GM21423 (cell line): ENCODE results near the gene MTHFD2L.
"Not testable (repeated sequence)": the region's sequence is repeated elsewhere in the genome, so short reads cannot be mapped to it uniquely, and the experiment has no call there.

Experiments
- ATAC-seq: cut with Tn5 transposase; IDR thresholded peaks from one replicate; pipeline ENCODE4 v1.9.1; 2021; ENCODE audit warnings: mild to moderate bottlenecking, moderate library complexity; ENCODE audit not compliant: unreplicated experiment

Gene MTHFD2L

DNA sequence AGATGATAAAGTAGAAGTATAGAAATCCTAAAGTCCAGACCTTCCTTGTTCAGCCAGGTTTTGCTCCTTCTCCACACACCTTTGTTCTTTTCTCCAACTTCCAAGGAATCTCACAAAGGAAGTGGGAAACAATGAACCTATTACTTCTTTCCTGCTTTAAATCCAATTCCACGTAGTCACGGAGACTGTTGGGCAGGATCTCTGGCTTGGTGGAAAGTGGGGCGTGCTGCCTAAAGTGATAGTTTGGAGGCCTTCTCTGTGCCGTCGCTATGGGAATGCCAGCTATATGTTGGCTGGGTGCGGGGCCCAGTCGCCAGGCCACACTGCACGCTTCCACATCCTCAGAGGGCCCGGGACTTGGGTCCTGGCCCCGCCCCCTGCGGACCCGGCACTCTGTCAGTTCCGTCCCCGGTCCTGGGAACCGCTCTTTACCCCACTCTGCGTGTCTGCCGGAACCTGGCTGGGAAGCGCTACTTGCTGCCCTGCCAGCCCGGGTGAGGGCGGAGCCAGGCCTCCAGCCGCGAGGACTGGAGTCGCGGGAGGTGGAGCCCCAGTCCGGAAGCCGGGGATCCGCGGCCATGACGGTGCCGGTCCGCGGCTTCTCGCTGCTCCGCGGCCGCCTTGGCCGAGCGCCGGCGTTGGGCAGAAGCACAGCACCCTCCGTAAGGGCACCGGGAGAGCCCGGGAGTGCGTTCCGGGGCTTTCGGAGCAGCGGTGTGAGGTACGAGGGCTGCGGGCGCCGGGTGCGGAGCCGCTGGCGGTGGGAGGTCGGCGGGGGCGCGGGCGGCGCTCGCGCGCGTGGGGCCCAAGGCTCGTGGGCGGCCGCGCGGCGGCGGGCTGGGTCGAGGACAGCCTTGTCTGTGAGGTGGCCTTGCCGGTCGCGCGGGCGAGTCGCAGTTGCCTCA is at the start of gene MTHFD2L:
MTHFD2L (plus strand) TSS at position 558 of the 905 bp plus-strand sequence; CDS start at position 579, 21 bp downstream.
- ATAC-seq, result peak; percentile 99

DNA sequence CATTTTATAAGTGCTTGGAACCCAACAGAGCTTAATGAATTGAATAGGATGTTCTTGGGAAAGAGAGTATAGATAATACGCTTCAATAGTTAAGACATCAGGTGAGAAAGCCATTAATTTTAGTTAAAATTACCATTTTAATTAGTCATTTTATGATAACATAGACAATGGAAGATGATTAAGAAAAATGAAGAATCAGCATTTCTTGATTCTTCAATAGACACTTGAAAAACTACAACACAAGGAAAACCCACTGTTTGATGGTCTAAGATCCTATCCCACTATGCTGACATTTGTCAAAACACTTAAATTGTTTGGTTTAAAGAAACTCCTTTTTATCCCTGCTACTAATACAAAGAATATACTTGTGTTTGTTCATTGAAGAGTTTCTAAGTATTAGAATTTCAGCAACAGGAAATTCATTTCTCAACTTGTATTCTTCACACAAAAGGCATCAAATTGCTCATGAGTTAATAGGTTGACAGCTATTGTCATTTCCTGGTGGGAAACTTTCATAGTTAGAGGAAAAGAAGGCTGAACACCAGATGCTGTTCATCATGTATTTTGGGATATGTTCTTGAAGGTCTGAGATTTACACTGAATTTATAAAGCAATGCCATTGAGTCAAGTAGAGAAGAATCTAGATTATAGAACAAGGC is 49.3 kb upstream of the MTHFD2L start:
- ATAC-seq, result no peak

DNA sequence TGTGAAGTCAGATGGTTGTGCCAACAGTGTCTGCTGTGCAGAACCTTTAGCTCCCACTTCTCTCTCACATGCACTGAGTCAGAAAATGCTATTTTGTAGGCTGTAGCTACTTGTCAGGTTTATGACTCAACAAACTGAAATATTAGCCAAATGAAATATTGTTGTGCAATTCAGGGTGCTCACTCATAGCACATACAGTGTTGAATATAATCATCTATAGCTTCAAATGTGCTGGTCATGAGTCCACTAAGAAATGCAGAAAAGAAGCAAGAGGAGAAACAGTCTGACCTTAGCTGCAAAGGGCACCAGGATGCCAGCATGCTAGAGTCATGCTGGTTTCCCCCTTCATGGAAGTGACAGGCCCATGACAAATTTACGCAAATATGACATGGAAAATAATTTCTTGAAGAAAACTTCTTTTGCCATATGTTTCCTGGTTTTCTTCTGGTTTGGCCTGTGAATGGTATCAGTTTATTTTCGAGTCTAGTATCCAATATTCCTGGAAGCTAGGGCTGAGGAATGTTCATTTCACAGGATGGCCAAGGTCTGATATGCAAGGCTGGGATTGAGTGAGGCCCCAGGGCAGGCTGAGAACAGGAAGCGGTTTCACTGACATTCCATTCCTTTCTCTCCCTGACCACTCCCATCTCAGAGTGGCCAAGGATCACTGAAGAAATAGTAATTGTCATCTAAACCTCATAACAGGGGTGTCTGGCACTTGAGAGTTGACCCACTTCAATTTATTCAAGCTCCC is 48.6 kb upstream of the MTHFD2L start:
- ATAC-seq, result no peak

DNA sequence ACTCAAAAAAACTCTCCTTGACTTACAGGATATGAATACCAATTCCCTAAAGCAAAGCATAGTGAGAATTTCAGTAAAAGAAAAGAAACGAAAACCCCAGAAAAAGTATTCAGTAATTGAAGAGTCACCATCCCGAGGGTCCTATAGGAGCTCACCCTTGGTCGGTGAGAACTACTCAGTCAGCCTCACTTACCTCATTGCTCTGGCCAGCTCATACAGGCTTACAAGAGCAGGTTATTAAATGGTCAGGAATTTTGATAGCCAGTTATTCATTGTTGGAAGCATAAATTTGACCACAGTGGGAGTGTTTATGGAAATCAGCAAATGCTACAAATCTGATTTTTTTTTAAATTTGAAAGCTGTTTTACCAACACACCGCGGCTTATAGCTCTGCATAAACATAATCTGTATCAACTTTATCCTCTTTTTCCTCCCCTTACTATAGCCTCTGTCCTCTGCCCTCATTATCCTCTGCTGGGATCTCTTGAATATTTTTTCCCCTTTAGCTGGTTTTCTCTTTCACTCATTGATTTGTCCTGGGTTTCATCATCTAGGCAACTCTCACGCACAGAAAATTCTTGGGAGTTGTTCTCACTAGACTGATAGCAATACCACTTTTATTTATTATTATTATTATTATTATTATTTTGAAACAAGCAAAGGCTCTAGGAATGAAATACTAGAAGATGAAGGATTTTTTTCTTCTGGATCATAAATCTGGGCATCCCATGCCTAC is 47.9 kb upstream of the MTHFD2L start:
- ATAC-seq, result no peak

DNA sequence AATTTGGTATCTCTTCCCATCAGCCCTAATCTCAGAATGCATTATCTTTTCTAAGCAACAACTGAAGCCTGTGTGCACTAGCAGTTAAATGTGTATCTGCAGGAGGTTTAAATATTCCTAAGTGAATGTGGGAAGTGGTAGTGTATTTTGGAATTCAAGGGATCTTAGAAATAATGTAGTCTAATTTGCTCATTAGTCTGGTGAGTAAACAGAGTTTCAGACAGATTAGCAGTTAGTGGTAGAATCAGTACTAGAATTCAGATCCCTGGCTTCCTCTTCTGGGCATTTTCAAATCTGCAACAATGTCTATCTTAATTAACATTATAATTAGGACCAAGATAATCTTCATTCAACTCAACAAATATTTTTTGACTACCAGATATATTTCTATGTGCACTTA is 47.2 kb upstream of the MTHFD2L start:
- no peak for ATAC-seq

DNA sequence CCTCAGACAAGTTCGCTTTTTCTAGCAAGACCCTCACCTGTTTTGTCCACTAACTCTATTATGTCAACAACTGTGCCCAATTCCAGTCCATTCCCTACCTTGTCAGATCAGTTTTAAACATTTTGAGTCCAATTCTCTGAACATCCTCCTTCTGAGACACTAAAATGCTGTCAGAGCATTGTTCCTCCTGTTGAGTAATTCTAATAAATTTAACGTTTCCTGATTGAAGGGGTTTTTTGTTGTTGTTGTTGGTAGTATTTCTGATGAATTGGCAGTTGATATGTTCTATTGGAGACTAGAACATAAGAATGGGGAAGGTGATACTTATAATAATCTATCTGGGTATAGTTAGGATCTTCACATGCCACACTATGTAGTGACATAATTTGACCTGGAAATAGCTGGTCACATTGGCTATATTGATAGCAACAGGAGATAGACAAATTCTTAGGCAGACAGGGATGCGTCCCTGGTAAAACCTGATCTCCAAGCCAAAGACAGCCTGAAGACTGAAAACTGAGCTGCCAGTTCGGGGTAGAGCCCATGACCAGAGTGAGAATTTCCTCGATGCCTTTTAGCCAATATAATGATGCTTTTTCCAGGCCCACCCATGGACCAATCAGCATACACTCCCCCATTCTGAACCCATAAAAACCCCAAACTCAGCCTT is 46.5 kb upstream of the MTHFD2L start:
- ATAC-seq, result no peak

DNA sequence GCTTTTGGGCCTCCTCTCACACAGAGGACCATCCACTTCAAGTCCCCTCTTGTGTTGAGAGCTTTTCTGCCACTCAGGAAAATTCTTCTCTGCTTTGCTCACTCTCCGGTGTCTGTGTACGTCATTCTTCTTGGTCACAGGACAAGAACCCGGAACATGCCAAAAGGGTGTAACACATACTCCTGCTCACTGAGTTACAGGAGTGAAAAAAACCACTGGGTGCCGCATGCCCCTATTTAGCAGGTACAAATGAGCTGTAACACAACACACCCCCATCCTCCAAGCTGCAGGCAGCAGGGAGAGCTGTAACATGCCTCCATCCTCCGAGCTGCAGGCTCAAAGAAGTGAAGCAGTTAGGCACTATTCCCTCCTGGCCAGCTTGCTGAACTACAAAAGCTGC is 45.9 kb upstream of the MTHFD2L start:
- no peak for ATAC-seq

DNA sequence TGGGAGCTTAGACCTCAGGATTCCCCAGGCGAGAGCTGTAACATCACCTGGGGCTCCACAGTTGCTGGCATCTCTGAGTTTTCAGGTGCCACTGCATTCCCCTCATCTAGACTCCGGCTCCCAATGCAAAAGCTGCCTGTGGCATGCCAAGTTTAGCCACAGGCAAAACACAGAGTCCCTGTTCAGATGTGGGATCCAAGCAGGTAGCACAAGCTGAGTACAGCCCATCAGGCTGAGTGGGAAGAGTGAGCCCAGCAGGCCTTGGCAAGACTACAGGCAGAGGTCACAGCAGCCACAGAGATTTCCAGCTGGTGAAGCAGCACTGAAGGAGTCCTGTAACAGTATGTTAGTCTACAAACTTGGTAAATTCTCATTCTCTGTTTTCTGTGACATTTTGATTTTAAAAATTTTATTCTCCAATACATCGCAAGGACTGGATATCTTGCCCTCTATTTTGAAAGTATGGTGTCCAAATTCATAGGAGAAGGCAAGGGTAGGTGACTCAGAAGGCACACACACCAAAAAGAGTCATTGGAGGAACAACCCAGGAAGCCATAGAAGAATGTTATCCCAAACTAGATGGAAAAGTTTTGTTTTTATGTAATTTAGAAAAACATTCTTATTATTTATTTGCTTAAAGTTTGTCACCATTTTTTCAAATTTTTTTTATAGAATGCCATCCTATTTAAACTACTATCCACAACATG is 45.4 kb upstream of the MTHFD2L start:
- ATAC-seq, result no peak

DNA sequence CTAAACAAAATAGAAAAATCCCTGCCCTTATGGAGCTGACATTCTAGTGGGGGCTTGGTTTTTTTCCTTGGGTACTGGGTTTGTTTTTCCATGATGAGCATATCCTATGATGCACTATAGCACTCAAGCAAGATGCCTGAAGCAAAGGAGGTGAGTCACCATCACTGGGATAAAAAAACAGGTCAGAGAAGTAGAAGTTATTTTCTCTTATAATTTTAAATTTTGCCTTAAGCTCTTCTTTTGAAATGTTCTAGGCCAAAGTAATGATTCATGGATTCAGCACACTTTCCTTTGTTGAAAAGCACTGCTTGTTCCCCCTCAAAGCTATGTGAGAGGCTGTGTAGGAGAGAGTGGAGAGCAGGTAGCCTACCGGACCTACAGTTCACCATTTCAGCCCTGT is 43.7 kb upstream of the MTHFD2L start:
- no peak for ATAC-seq

DNA sequence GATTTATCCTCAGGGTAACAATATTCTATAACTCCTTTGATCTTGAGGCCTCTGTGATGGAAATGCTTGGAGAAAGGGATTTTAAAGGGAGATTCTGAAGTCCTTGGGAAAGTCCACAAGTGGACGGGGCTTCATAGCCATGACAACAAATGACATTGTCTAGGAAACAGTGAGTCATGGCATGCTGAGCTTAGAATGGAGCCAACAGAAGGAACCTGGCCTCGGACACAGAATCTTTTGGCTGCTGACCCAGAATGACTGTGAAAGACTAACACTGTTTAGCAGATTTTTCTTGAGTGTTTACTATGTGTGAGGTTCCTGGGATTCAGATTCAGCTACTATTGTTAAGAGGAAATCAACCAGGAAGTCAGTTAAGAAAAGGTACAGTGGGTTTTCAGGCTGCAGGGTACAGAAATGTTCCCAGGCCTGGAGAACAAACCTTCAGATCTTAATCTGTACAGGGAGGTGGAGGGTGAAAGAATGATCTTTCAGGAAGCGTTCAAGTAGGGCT is 40.8 kb upstream of the MTHFD2L start:
- ATAC-seq, result no peak

DNA sequence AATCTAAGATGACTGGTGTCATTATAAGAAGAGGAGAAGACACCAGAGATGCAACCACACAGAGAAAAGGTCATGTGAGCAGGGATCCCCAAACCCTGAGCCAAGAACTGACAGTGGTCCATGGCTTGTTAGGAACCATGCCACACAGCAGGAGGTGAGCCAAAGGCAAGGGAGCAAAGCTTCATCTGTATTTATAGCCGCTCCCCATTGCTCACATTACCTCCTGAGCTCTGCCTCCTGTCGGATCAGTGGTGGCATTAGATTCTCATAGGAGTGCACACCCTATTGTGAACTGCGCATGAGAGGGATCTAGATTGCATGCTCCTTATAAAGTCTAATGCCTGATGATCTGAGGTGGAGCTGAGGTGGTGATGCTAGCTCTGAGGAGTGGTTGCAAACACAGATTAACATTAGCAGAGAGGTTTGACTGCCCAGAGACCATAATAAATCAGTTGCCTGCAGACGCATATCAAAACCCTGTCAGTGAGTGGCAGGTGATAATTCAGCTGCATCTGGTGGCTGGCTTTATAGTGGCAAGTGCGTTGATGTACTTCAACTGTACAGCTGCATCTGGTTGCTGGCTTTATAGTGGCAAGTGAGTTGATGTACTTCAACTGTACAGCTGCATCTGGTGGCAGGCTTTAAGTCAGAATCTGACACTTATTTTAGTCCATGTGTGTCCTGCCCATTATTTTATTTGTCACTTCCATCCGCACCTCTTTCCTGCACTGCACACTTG is 39.1 kb upstream of the MTHFD2L start:
- ATAC-seq, result no peak

DNA sequence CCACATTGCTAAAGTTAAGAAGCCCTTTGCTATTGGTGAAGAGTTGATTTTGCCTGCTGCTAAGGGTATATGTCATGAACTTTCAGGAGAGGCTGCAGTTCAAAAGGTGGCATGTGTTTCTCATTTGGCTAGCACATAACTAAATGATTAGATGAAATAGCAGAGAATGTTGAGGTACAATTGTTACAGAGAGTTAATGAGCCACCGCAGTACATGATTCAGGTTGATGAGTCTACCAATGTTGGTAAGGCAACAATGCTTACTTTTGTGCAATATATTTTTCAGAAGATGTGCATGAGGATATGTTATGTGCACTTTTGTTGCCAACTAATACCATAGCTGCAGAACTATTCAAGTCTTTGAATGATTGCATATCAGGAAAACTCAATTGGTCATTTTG is 37.8 kb upstream of the MTHFD2L start:
- no peak for ATAC-seq

DNA sequence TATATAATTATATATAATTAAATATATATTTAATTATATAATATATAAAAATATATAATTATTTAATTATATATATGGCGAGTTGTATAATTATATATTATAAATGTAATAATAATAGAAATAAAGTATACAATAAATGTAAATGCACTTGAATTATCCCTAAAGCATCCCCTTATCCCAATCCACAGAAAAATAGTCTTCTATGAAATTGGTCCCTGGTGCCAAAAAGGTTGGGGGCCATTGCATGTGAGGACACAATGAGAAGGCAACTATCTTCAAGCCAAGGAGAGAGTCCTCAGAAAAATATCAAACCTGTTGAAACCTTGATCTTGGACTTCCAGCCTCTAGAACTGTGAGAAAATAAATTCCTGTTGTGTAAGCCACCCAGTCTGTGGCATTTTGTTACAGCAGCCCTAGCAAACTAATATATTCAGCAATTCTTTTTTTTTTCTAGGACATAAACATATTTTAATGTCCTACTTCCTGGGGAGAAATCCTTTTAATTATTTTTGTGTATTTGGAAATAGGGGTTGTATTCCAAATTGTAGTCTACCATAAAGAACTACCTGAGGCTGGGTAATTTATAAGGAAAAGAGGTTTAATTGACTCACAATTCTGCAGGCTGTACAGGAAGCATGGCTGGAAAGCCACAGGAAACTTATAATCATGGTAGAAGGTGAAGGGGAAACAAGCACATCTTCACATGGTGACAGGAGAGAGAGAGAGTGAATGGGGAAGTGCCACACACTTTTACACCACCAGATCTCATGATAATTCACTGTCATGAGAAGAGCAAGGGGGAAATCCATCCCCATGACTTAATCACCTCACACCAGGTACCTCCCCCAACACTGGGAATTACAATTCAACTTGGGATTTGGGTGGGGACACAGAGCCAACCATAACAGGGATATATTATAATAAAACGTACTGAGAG is 36.0 kb upstream of the MTHFD2L start:
- ATAC-seq, result no peak

DNA sequence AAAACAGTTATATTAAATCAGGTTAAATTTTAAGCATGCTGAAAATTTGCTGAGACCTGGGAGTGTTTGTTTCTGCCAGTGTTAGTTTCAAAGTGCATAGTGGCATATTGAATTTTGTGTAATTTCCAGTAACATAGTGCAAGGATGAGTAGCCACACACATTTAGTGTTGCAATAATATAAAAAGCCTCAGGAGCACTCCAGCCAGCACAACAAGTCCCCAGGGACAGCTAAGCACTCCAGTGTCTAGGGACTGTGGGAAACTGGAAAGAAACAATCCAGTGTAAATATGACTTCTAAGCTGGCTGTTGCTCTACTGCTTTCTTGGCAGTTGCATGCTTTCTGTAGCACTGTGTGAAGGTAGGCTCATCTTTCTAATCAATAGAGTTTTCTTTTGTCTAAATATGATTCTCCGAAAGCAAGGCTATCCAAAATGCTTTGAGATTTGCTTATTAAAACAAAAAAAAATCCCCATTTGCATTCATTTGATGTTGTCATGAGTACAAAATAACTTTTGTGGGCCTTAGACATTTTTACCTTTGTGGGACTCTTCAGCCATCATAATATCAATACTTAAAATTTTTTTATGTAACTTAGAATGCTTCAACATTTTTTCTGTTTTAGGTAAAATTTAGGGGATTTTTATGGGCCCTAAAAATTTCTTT is 34.7 kb upstream of the MTHFD2L start:
- ATAC-seq, result no peak

DNA sequence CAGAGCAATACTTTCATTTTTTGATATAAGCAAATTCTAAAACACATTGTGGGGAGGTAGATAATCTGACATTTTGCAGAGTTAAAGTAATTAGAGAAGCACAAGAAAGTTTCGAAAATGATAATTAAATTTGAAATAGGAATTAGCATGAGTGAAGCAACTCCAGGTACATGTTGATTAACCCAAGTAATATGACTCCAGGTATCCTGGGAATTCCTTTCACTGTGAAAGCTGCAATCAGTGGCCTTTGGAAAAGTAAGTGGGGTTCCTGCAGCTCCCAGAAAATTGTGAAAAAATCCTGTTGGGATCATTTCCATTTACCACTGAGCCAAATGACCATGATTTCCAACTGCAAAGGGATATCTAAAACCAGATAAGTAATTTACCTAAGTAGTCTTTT is 32.9 kb upstream of the MTHFD2L start:
- no peak for ATAC-seq

DNA sequence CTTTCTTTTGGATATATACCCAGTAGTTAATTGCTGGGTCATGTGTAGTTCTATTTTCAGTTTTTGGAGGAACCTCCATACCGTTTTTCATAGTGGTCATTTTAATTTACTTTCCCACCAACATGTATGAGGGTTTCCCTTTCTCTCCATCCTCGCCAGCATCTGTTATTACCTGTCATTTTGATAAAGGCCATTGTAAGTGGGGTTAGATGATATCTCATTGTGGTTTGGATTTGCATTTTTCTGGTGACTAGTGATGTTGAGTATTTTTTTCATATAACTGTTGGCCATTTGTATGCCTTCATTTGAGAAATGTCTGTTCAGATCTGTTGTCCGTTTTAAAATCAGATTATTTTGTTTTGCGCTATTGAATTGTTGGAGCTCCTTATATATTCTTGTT is 30.2 kb upstream of the MTHFD2L start:
- ATAC-seq, result no peak

DNA sequence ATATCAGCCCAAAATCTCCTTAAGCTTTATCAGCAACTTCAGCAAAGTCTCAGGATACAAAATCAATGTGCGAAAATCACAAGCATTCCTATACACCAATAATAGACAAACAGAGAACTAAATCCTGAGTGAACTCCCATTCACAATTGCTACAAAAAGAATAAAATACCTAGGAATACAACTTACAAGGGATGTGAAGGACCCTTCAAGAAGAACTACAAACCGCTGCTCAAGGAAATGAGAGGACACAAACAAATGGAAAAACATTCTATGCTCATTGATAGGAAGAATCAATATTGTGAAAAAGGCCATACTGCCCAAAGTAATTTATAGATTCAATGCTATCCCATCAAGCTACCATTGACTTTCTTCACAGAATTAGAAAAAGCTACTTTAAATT is 27.1 kb upstream of the MTHFD2L start:
- ATAC-seq, result not testable (repeated sequence)
